ENCODE measurements around the gene ARHGAP8.

ARHGAP8 gene

DNA sequence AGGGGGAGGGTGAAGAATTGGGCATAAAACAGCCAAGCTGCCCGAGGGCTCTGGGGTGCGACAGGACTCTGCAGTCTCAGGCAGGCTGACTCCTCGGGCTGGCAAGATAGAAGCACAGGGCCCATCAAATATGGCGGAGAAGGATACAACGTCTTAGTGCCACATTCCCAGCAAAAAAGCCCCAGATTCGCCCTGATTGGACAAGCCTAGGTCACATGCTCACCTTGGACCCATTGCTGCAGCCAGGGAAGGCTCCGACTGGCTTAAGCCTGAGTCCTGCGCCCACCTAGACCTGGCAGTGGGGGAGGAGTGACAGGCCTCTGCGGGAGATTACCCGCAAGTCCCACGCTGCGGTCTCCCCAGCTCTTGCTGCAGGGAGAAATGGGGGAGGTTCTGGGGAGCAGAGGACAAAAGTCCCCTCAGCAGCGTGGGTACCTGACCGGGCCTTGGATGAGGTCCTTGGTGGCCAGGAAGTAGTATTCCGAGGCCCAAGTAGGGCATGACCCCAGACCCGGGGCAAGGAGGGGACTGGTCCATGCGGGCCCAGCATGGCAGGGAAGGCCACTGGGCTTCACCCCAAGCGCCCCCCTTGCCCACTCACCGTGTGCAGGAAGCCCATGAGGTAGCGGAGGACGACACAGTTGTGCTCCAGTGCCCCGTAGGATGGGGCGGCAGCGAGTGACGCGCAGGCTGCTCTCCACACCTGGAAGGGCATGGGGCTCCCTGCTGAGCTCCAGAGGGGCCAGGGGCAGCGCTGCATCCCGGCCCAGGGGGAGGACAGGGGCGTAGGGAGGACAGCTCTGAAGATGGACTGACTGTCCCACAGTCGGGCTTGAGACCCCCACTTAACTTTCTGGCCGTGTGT, 113.0 kb downstream of the ARHGAP8 start:
- no peak for DNase-seq

DNA sequence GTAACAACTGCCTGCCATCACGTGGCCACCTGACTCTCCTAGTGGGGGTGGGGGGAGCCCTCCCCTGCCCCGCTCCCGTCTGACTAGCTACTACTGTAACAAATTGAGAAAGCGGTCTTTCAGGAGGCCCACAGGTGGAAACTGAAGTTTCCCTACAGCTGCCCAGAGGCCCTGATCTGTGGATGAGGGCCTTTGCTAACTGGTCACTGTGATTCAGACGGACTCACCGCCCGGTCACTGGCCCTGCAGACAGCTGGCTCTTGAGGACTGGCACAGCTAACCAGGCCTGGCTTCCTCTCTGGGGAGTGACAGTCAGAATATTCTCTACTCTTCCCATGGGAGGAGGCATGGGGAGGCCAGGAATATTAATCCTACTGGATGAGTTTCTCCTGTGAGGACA, 116.8 kb downstream of the ARHGAP8 start:
- DNase-seq: no peak

DNA sequence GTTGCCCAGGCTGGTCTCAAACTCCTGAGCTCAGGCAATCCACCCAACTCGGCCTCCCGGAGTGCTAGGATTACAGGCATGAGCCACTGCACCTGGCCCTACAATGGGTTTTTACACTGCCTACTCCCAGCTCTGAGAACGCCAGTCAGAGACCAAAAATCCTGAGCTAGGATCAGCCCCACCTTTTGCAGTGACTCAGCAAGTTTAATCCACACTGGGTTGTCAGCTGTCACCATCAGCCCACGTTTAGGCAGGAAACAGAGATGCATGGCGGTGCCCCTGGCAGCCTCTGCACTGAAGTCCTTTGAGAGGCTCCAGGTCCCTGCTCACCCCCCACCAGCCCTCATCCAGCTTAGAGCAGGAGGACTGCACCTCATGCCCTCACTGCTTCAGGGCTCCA, 117.6 kb downstream of the ARHGAP8 start:
- no peak for DNase-seq

DNA sequence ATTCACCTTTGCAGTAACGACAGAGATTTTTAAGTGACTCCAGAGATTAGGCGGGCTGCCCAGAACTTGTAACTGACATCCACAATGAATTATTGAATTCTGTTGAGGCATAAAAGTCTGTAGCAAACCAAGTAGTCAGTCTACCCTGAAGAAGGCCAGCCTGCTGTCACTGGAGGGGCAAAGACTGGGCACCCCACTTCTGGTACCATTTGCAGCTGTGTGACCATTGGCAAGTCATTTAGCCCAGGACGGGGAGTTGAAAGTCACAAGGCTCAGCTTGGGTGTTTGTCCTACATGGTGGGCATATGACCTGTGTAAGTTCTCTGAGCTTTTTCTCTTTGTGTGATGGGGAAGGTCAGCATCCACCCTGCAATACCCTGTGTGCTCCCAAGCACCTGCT, 119.4 kb downstream of the ARHGAP8 start:
- DNase-seq: no peak

DNA sequence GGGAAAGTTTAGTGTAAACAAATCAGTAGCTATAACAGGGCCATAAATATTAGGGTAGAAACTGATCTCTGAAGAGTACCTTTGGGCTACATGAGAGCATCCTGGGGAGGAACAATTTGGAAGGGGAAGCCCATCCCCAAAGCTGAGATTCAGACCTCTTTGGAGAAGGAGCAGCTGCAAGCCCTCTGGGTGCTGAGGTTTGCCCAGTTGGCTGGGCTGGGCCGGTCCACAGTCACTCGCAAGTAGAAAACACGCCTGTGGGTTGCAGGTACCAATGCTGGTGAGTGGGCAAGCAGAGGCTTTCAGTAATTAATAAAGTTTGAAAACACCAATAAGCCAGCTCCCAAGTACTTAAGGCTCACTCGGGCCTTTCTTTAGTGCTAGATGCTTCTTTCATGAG, 124.5 kb downstream of the ARHGAP8 start:
- DNase-seq: no peak

DNA sequence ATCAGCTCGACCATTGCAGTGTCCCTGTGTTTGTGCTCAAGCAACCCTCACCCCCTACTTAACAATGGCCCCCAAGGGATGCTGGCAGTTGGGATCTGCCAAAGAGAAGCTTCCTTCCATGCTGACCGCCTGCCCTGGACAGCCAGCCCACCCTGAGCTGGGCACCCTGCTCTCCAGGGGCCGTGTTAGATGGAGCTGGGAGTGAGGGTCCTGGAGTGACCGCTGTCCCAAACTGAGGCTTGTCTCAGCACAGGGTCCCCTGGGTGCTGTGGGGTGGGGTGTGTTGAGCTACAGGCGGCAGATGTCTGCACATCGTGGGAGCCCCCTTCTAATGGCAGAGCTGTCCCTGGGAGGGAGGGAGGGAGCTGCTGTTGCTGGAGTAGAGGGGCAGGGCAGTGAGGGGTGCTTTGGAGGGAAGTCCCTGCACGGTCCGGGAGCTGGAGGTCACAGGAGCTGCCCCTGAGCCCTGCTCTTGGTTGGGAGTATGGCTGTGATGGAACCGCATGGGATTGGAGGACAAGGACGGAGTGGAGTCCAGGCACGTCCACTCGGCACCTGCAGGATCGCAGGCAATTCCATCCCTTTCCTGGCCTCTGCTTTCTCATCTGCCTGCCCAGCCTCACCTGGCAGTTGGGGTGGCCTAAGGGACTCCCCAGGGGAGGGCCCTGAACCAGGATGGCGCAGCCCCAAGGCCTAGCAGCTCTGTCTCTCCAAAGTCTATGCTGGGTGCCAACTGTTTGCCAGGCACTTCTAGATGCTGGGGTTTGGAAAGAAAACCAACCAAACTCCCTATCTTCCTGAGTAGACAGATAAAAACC, 126.3 kb downstream of the ARHGAP8 start:
- no peak for DNase-seq

DNA sequence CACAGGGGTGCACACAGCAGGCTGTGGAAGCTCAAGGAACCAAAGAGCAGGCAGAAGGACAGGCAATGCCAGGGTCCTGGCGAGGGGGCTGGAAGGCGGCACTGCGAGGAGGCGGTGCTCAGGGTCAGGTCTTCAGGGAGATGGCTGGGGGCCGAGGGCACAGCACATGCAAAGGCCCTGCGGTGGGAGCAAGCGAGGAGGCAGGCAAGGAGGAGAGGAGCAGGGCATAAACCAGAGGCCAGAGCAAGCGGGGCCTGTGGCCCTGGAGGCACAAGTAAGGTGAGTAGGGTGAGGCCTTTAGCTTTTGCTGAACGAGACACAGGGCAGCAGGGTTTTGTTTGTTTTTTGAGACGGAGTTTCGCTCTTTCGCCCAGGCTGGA, 126.9 kb downstream of the ARHGAP8 start:
- no peak for DNase-seq

DNA sequence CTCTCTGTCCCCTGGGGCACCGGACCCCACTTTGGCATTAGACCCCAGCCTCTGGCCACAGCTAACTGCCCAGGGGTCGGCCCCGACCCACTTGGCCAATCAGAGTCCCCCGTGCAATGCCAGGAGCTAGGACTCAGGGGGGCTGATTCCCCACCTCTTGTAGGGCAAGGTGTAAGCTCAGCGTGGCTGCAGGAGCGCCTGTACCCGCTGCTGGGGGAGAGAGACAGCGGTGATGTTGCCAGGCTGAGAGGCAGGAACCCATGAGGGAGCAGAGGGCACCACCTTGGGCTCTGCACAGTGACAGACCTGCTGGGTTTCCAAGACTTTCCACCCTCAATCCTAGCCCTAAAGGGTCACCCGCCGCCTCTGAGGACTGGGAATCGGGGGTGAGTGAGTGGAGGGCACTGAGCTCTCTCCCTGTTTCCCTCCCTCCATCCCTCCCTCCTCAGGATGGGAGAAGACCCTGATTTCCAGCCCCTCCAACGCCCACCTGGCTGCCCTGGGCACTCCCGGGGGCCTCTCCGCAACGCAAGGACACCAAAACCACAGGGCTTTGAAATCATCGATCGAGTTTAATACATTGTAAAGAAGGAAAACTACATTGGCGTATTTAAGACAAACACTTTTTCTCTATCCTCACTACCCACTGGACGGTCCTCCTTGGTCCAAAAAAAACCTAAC, 128.4 kb downstream of the ARHGAP8 start:
- no peak for DNase-seq

DNA sequence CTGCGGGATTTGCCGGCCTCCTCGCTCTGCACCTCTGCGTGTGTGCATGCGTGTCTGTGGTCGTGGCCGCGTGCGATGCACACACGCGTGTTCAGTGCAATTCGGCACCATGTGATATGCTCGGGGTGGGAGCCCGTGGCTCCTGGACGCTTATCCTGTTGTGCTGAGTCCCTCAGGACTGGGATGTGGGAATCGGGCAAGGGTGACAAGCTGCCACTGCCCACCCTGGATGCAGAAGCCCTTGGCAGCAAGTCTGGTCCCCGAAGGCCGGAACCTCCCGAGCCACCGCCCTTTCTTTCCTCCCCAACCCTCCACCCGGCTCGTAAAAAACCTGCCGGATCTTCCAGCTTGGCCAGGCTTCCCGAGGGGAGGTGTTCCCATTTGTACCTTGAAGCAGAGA, 129.2 kb downstream of the ARHGAP8 start:
- DNase-seq: no peak

DNA sequence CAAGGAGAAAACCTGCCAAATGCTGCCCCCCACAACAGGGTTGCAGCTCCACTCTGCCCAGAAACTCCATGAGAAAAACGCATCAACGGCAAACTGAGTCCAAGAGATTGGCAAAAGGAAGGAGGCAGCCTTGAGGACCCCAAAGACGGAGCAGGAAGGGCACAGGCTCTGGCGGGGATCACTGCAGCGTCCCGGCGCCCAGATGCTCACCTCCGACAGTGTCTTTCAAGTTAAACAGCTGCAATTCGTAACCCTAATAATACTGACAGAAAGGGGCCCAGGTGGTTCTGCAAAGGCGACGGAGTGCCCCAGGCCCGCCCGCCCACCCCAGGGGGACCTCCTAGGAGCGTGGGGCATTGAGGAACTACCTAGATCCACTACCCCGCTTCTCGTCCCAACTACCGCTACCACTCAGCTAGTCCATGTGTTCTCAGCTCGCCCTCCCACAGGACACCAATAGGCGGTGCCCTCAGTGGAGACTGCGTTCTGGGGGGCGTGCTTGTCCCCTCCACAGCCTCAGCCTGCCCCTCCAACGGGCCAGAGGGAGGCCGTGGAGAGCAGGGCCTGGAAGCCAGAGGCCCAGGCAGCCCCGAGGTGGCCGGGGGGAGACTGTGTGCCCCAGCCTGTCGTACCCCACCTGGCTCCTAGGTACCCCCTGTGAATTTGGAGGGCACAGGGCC, 130.0 kb downstream of the ARHGAP8 start:
- no peak for DNase-seq

DNA sequence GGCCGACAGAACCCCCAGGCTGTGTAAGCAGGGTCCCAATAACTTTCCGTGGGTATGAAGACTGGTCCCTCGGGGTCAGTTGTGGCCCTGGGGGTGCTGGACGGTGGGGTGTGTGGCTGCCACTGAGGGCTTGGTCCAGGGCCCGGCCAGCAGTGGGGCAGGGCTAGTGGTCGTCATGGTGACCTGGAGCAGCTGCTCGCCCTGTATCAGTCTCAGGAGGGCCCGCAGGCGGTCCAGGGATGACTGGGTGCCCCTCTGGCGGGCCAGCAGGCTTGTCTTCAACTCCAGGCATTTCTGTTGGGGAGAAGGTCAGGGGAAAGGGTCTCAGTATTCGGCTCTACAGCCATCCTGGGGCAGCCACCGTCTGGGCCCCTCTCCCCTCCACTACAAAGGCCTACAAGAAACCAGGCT, 130.6 kb downstream of the ARHGAP8 start:
- DNase-seq: no peak

DNA sequence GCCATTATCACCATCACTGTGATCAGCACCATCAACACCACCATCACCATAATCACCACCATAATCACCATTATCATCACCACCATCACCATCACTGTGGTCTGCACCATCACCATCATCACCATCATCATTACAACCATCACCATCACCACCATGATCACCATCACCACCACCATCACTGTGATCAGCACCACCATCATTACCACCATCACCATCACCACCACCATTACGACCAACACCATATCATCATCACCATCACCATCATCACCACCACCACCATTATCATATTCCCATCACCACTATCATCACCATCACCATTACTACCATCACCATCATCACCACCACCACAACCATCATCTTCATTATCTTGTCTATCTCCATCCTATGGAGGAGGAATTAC, 132.2 kb downstream of the ARHGAP8 start:
- DNase-seq: no peak

DNA sequence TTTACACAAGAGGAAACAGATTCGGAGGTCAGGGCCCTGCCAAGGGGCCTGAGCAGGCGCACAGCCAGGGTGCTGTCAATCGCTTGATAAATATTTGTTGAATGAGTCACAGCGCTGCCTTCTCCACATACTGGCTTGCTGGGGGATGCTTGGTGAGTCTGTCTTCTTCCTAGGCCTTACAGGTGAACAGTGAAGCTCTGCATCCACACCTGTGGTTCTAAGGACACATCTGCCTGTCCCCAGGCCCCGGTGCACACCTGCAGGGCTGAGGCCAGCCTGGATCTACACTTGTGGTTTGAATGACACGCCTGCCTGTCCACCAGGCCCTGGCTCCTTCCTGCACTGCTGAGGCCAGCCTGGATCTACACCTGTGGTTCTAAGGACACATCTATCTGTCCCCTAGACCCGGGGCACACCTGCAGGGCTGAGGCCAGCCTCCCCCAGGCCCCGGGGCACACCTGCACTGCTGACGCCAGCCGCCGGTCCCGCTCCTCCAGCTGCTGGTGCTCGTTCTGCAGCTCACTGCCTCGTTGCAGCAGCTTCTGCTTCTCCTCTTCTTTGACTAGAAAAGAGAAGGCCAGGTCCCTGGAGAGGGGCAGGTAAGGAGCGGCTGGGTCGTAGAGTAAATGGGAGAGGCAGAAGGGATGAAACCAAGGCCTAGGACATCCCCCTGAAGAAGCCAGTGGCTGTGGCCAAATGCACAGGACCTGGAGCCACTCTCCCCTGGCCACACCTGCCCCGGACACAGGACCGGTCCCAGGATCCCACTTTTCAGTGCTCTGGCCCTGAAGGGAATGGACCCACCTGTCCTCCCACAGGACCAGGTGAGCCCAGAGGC, 132.8 kb downstream of the ARHGAP8 start:
- DNase-seq: no peak

DNA sequence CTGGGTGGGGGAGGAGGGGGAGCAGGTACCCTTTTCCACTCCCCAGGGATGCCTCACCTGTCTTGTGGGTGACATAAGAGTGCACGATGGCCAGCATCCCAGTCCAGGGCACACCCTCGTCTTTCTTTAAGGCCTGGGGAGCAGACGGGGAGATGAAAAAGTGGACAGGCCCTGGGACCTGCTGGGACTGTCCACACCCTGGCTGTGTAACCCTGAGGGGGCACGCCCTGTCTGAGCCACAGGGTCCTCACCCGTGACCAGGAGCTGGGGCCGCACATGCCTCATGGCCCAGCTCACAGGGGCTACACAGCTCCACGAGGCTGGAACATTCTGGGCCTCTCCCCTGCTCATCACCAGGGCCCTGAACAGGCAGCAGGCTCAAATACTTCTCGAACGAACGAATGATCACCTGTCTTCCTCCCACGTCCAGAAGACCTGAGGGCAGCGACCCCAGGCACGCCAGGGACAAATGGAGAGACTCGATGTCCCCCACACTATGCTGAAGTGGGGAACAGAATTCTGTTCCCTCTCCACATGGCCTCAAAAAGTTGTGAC, 133.5 kb downstream of the ARHGAP8 start:
- no peak for DNase-seq

DNA sequence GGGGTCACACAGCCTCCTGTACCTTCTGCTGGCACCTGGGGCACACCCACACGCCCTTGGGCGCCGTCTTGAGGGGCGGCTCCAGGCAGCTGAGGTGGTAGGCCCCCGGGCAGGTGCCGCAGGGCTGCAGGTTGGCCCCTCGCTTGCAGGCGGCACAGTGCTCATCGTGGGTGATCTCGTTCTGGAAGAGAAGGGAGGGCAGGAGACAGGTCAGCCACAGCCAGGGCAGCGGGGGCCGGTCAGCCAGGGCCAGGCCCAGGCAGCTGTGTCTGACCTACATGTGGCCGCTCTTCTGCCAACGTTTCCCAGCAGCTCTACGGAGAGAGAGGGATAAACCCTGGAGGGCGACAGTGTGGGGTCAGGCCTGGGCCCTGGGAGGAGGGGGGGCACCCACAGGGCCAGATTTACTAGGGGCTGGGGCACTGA, 135.6 kb downstream of the ARHGAP8 start:
- no peak for DNase-seq

DNA sequence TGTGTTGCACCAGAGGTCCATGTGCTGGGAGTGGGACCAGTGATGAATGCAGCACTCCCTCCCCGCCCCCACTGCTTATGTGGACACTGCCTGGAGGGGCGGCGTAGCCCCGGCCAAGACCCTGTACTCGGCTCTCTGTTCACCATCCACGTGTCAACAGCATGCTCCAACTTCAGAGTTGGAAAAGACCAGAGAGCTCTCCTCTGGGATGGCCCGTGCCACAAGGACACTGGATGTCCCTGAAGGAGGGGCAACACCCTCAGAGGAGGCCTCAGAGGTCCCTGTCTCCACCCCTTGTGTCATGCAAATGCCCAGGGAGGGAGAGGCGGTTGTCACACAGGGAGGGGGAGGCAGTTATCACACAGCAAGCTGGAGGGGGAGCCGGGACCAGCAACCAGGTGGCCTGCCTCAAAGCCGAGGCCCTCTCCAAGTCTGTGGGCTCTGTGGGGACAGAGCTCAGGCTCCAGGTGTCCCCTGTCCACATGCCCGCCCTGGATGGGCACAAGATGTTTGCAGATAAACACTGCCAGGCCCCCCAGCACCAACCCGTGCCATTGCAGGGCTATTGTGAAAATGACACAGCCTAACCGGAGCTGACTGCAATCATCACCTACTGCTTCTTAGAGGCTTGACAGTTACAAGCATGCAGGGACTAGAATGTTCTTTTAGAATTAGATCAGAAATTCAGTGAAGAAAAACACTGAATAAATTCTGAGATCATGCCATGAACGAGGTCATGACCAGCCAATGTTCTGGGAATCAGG, 136.3 kb downstream of the ARHGAP8 start:
- no peak for DNase-seq

DNA sequence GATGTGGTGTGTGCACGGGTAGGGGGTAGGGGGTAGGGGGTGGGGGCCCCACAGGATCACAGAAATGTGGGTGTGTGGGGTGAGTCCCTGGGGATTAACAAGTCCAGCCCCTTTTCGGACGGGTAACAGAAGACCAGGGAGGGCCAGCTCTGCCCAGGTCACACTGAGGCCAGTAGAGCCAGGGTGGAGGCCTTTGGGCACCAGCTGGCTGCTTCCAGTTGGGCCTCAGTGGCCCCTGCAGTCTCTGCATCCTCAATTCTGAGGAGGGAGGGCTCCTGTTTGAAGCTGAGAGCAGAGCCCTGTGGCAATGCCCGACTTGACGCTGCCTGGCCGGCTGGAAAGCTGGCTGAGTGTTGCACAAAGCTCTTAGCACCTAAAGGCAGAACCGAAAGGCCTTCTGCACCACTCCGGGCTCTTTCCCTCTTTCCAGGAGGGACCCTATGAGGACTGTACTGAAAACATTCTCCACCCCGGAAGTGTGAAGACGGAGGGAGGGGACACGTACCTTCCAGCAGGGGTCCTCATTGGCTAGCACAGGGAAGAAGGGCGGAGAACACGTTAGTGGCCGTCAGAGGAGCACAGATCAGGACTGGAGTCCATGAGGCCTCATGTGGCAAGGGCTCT, 137.0 kb downstream of the ARHGAP8 start:
- DNase-seq: no peak

DNA sequence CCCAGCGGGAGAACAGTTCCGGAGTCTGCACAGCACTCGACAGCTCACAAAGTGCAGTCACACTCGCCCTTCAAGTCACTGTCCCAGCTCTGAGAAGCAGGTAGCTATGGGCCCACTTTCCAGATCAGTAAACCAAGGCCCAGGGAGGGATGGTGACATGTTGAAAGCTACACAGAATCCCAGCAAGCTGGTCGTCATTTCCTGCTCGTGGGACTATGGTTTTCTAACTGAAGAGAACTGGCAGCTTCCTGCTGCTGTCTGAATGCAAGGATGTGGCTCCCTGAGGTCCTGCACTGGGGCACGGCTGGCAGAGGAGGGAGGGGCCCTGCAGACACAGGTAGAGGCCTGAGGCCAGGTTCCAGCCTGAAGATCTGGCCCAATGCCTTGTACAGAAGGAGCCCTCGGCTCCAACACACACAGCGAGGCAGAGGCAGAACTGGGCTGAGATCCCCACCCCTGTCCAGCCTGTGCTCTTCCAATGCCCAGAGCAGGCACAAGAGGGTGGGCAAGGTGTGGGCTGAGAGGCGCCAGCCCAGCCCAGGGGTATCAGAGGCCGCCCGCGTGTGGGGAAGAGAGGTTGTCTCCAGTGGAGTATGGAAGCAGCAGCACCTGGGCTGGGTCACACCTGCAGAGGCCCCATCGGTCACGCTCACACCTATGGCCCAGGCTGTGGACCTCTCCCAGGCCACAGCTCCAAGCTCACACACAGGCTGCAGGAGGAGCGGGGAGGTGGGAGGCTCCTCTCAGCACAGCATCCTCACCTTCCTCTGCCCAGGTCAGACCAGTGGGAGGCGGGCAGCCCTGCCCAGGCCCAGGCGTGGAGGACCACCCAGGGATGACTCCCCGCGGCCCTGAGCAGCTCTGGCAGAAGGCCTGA, 138.3 kb downstream of the ARHGAP8 start:
- no peak for DNase-seq

DNA sequence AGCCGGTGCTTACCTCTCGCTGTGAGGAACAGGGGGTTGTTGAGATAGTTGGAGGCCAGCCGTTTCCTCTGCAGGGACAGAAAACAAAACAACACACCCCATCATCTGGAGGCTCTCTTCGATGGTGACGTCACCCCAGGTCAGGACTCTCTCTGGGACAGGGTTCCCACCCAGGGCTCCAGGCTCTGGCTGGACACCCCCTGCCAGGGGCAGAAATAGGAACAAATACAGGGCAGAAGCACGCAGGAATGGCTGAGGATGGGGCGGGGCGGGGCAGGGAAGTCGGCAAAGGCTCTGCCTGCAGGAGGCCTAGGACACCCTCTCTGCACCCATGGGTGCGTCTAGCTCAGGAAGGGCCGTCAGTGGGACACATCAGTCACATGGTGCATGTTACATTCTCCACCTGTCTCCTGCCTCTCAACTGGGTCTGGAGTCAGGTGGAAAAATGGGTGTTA, 138.9 kb downstream of the ARHGAP8 start:
- no peak for DNase-seq

Measured in CD4-positive, alpha-beta T cell treated with Interleukin-10 for 1 hour (primary cell).